ENCODE data around the gene DLGAP1.
"Not testable (repeated sequence)": the region's sequence is repeated elsewhere in the genome, so short reads cannot be mapped to it uniquely, and the experiment has no call there.

Gene DLGAP1

DNA sequence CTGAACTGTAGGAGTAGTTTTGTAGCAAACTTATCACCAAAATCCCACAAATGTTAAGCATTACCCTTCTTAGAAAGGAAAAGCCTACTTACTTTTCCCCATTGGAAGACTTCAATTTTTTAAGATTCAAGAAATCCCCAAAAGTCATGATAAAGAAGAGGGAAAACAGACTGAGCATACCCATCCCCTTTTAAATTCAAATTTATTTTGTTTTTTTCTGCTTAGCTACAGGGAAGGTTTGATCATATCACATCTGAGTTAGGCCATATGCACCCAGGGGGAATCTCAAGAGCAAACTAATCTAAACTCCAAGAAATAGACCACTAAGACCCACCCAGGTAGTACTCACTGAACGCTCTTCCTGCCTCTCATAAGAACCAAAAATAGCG lies 830.6 kb downstream of the DLGAP1 start:
- no peak for DNase-seq (ENCODE audit: low spot score)

DNA sequence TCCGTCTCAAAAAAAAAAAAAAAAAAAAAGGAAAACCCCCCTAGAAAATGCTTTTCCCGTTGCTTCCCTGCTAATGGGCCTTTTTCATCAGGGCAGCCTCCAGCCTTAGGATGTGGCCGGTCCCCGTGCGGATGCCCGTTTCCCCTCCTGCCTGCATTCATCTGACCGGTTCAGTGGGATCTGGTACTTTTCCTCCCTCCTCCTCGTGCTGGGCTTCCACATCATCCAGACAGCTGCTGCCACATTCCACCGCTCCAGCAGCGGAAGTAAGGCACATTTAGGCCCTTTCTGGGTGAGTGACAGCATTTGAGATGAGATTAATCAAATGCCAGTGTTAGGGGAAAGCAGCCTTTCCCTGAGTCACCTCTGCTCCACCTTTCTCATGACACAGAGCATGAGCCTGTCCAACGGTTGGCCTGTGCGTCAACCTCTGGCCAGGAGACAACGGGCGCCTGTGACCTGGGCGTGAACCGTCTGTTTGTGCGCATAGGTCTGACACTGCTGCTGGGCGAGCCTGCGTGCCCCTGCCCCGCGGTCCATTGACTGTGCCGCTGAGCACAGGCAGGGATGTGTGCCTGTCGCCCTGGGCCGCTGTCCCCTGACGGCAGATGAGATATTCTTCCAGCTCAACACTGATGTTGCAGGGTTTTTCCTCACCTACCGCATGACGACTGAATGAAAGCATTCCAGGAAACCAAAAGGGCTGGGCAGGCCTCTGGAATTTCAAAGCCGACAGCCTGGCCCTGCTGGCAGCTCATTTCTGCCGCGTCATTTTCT lies 831.1 kb downstream of the DLGAP1 start:
- peak; percentile 38 for DNase-seq (ENCODE audit: low spot score)

DNA sequence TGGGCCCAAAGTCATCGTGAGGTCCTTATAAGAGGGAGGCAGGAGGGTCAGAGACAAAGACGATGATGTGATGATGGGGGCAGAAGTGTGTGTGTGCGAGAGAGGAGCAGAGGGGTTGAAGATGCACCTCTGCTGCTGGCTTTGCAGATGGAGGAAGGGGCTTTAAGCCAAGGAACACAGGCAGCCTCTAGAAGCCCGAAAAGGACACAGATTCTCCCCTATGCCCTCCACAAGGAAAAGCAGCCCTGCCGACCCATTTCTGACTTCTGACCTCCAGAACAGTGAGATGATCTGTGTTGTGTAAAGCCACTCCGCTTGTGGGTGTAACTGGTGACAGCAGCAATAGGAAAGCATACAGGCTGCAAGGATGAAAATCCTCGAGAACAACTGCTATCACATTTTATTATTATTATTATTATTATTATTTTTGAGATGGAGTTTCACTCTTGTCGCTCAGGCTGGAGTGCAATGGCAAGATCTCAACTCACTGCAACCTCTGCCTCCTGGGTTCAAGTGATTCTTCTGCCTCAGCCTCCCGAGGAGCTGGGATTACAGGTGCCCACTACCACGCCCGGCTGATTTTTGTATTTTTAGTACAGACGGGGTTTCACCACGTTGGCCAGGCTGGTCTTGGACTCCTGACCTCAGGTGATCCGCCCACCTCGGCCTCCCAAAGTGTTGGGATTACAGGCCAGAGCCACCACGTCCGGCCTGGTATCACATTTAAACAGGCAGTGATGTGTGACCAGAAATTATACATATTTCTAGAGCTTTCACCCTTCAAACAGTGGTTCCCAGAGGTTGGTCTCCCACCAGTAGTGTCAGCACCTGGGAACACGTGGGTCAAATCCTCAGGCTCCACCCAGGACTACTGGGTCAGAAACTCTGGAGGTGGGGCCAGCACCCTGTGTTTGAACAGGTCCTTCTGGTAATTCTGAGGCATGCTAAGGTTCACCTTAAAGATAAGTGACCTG lies 834.7 kb downstream of the DLGAP1 start:
- DNase-seq (ENCODE audit: low spot score): no peak

DNA sequence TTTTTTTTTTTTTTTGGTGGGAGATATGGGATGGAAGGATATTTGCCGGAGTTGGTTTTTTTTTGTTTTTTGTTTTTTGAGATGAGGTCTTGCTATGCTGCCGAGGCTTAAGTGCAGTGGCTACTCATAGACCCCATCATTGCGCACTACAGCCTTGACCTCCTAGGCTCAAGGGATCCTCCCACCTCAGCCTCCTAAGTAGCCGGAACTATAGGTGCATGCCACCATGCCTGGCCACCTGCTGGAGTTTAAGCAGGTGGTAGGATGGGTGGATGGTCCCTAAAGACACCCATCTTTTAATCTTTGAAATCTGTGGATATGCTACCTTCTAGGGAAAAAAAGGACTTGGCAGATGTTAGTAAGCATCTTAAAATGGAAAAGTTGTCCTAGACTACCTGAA lies 835.4 kb downstream of the DLGAP1 start:
- no peak for DNase-seq (ENCODE audit: low spot score)

DNA sequence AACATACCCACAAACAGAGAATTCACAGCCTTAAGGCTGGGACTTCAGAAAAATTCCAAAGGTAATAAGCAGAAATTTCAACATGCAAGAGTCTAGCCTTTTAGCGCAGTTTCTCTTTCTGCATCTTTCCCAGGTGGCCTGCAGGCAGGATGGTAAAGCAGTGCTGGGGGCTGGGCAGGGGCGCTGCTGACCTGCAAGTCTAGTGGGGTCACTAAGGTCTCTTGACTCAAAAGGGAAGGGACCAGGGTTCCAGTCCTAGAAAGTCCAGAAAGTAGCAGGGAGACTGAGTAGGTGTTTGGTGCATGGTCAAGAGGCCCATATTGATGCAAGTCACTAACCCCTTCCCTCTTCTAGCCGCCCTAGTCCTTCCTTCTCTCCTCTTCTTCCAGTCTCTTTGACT lies 835.9 kb downstream of the DLGAP1 start:
- no peak for DNase-seq (ENCODE audit: low spot score)

DNA sequence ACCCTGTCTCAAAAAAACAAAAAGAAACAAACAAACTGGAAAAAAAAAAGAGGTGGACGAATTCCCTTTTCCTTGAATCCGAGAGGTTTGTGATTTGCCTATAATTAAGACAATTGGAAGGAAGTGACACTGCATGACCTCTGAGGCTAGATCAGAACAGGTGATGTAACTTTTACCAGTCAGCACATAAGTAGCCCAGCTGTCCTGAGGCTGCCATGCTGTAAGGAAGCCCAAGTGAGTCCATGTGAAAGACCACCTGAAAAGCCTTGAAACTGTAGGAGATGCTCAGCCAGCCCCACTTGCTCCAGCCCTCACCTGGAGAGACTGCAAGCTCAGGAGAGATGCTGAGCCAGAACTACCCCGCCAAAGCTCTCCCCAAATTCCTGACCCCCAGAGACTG lies 838.4 kb downstream of the DLGAP1 start:
- no peak for DNase-seq (ENCODE audit: low spot score)

DNA sequence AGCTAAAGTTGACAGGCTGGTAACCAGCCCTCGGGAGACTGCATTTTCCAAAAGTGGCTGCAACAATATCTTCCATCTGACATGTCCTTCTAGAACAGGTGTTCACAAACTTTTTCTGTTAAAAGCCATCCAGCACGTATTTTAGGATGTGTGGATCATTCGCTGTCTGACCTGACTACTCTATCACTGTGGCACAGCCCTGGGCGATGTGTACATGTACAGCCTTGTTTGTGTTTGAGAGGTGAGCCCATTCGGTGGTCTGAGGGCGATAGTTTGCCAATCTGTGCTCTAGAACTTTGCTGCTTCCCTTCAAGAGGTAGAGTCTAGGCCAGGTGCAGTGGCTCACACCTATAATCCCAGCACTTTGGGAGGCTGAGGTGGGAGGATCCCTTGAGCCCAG lies 839.0 kb downstream of the DLGAP1 start:
- no peak for DNase-seq (ENCODE audit: low spot score)

DNA sequence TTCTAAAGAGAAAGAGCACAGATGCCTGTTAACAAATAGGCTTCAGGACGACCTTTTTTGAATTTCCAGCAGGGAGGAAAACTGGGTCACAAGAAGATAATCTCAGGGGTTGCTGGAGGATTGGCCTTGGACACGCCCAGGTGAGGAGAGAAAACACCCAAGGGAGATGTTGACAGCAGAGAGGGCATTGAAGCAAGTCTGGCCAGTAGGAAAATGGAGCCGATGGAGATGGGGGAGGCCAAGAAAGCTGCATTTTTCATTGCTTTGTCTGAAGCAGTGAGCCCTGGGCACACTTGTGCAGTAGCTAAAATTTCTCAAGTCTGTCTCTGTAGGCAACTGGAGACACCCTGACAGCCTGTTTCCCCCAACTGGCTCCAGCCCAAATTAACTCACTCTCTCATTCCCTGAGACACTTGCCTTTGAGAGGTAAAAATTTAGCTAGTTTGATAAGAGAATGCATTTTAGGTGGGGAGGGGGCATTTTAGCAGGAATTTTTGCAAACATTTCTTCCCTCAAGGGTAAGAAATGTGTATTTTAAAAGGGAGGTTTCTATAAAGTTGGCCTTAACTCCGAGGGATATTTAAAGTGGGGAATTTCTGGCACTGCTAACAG lies 839.6 kb downstream of the DLGAP1 start:
- DNase-seq (ENCODE audit: low spot score): no peak

DNA sequence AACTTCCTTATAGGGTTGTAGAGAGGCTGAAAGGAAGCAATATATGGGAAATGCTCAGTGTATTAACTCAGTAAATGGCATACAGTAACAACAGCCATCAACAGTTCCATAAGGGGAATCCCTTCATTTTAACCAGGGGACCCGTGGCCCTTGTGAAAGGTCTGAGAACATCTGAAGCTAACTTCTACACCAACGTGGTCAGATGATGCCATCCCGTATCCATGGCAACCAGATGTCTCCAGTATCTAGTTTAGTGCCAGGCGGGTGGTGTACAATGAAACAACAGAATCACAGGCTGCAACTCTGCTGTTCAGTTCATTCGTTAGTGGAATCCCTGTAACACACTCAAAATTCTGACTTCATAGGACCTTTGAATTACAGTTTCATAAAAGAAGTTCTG lies 842.8 kb downstream of the DLGAP1 start:
- no peak for DNase-seq (ENCODE audit: low spot score)

DNA sequence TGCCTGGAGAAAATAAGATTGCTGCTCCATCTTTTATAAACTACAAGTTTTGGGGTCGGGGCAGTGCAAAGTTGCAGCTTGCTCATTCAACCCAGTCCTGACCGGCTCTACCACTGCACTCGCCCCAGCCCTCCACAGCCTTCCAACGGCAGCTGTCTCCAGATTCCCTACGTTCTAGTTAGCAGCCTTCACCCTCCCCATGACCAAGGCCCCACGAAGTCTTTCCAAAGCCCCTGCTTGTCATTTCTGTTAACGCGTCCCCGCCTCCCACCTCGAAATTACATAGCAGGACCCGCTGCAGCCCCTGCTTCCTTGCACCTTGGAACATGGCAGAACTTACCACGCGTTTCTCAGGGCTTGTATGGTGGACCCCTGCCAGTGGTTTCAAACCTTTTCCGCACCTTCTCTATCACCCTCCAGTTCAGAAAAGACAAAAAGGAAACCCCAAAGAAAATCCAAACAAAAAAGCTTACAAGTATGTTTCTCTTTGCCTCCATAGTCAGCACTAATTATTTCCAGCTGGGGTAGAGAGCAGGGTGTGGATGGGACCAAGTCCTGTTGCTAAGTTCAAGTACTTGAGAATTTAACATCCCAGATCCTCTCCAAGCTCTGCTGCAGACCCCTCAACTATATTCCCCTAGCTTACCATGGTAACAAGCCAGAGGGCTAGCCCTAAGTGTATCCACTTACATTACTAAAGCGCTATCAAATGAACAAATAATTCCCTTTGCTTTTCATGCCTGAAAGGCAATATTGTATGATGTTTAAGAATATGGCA lies 843.6 kb downstream of the DLGAP1 start:
- no peak for DNase-seq (ENCODE audit: low spot score)

DNA sequence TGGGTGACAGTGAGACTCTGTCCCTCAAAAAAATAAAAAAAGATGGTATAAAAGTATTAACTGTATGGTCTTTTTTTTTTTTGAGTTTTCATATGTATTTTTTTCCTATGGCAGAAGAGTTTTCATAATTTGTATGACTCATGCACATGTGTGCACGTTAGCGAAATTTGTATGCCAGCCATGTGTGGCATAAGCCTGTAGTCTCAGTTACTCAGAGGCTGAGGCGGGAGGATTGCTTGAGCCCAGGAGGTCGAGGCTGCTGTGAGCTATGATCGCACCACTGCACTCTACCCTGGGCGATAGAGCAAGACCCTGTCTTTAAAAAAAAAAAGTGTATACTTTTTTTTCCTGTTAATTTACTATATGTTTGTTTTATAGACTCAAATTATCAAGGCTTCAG lies 844.3 kb downstream of the DLGAP1 start:
- DNase-seq (ENCODE audit: low spot score): no peak

DNA sequence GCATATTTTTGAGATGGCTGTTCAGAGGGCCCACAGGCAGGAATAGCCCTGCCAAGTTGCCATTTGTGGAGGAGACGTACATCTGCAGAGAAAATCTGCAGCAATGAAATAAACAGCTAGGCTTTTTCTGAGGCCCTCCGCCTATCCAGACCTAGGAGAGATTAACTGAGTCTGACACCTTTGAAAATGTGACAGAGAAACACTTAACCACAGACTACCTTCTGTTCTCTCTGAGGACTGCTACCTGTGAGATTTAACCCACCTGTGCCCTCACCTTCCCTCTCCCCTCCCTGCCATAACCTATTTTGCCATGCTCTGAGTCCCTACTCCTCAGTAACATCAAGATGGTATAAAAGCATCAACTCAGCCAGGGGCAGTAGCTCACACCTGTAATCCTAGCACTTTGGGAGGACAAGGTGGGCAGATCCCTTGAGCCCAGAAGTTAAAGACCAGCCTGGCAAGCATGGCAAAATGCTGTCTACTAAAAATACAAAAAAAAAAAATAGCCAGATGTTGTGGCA lies 844.9 kb downstream of the DLGAP1 start:
- no peak for DNase-seq (ENCODE audit: low spot score)

DNA sequence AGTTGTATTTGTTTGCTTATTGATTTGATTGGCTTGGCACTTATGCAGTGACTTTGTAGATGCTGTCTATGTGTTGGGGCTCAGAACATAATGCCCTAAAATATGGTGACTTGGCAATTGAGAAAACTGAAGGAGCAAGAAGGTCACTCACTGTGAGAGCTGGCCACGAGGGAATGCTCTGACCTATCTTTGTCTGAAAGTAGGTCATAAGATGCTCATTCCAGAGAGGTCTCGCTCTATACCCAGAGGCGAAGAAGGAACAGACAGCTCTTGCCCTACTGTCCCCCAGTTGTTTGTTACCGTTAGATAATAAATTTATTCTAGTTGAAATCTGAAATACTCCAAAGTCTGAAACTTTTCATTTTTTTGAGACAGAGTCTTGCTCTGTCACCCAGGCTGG lies 846.6 kb downstream of the DLGAP1 start:
- DNase-seq (ENCODE audit: low spot score): no peak

DNA sequence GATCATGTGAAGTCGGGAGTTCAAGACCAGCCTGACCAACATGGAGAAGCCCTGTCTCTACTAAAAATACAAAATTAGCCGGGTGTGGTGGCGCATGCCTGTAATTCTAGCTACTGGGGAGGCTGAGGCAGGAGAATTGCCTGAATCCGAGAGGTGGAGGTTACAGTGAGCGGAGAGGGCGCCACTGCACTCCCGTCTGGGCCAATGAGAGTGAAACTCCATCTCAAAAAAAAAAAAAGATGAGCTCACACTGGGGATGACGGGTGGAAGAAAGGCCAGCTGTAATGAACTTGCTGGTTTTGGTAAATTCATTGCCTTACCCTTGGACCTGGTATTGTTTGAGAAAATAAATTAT lies 847.0 kb downstream of the DLGAP1 start:
- not testable (repeated sequence) for DNase-seq (ENCODE audit: low spot score)

DNA sequence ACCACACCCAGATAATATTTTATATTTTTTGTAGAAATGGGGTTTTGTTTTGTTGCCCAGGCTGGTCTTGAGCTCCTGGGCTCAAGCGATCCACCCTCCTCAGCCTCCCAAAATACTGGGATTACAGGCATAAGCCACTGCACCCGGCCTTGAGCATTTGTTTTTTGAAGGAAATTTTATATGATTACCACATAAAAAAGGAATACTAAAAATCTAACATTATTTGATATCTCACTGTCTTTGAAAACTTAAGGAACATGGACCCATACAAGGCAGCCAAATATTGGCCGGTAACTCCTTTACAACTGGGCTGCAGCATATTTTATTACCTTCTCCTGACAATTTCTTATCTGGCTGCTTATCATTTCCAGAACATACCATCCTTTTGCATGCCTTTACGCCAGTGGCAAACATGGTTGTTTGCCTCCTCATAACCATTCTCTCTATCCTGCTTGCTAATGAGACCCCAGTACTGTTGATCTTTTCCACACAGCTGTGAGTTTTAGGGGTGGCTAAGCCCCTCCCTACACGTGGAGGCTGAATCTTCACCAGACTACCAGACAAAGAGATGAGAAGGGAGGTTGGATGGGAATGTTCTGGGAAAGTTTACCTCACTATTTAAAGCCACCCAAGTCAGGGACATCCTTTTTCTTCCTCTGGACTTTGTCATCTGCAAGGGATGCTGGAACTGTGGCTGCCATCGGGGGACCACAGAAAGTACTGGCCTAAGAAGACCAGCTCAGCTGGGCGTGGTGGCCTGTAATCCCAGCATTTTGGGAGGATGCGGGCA lies 847.6 kb downstream of the DLGAP1 start:
- DNase-seq (ENCODE audit: low spot score): no peak

DNA sequence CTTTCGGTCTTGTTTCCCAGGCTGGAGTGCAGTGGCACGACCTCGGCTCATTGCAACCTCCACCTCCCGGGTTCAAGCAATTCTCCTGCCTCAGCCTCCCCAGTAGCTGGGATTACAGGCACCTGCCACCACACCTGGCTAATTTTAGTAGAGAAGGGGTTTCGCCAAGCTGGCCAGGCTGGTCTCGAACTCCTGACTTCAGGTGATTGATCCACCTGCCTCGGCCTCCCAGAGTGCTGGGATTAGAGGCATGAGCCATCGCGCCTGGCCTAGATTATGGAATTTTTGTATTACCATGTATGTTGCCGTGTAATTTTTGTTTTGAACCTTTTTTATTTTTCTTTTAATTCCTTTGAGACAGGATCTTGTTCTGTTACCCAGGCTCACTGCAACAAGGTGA lies 848.2 kb downstream of the DLGAP1 start:
- DNase-seq (ENCODE audit: low spot score): not testable (repeated sequence)

DNA sequence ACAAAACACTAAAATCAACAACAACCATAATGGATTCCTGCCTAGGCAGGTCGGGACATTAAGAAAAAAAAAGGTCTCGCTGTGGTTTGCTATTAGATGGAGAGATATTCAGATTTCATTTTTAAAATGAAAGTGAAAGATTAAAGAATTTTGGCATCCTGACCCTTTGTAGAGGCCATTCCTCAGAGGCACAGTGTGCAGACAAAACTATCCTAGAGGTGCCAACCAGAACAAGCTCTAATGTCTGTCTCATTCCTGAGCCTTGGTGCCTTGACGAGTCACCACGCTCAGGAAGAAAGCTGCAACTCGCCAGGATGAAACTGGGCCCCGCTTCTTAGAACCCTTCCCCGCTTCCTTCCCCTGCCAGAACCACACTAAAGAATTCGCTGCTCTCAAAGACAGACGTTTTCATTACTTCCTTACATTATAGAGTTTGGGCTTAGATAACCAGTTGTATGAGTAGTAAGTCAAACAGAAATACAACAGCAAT lies 849.1 kb downstream of the DLGAP1 start:
- peak; percentile 67 for DNase-seq (ENCODE audit: low spot score)

DNA sequence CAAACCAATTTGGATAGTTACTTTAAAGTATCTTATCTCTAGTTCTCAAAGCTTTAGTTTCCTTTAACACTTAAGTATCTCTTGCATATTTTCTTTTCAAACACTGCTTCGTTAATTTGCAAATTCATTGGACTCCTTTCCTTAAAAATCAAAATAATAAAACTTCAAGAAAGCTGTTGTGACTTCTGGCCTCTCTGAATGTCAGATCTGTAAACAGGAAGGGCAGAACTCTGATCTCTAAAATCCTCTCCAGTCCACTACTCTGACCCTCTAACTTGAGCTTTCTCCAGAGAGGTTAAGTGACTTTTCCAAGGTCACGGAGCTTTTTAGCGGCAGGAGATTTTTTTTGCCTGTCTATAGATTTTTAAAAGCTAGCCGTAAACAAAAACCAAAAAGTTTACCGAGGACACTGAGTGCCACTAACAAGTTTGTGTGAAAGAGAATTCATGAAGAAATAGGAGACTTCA lies 849.6 kb downstream of the DLGAP1 start:
- DNase-seq (ENCODE audit: low spot score): no peak

DNA sequence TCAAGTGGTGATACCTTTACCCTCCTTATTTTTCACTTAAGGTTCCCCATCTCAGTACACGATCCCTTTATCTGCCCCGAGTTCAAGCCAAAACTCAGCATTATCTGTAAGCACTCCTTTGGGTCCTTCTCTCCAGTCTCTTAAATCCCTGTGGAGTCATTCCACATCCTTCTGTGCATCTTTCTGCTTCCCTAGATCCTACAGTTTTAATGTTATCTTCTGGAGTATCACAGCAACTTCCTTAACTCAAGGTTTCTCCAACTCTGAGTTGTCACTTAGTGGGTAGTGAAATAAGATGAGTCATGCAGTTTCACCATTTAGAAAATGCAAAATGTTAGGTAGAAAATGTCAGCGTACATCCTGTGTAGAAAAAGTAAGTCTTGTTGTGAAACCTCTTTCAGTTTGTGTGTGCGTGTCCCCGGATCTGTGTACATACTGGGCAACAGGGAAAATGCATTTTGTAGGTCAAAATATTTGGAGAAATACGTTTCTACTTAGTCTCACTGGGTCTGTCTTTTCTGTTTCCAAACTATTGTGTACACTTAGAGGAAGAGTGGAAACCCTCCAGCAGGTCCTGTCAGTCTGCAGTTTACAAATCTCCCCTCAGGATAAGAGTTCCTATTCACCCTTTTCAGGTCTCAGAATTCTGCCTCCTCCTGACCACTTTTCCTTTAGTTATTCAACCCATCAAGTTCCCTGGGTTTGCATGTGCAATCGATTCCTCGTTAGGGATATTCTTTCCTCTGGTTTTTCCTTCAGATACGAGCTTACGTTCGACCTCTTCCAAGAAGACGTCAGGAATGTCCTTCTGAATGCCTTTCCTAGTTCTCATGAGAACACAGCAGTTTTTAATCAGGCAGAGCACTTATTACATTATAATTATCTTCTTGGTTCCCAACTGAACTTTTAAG lies 850.4 kb downstream of the DLGAP1 start:
- DNase-seq (ENCODE audit: low spot score): peak; percentile 74

DNA sequence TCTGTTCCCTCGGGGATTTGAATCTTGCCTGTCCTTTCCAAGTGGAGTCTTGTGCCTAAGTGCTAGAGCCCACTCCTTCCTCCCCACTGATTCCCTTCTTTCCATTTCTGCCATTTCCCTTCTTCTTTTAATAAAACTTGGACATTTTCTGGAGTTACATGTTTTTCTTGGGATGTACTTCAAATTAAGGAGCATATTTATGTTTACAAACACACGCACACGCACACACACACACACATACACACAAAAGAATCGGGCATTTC lies 850.9 kb downstream of the DLGAP1 start:
- DNase-seq (ENCODE audit: low spot score): no peak

All from CD4-positive, alpha-beta T cell treated with Interleukin-2 at 100 ng/mL for 4 hours (primary cell).